LNCAP (cell line): Measurements from ENCODE around the gene MGAT4C.

Source experiments
- TF ChIP-seq, protein P1 (sequence below): fragments of 450-650 bp; IDR thresholded peaks from 2 replicates; pipeline ENCODE4 v1.5.1; 2017; ENCODE audit warnings: mild to moderate bottlenecking

The MGAT4C gene

DNA sequence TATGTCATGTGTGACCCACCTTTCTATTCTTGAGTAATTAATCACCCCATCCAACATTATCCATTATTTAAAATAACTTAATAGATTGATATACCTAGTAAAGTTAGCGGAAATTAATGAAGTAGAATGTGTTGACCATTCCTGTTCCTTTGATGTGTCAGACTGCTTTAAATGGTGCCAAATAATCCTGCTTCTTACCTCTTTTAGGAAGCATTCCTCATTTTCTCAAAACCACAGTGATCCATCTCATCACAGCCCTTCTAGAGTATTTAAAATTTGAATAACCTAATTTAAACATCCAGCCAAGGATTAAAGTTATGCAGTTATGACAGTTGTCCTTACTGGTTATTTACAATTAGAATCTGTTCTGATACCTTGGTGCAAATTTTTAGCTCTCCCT, 6.9 kb downstream of the MGAT4C start:
- TF ChIP-seq, protein P1, sequence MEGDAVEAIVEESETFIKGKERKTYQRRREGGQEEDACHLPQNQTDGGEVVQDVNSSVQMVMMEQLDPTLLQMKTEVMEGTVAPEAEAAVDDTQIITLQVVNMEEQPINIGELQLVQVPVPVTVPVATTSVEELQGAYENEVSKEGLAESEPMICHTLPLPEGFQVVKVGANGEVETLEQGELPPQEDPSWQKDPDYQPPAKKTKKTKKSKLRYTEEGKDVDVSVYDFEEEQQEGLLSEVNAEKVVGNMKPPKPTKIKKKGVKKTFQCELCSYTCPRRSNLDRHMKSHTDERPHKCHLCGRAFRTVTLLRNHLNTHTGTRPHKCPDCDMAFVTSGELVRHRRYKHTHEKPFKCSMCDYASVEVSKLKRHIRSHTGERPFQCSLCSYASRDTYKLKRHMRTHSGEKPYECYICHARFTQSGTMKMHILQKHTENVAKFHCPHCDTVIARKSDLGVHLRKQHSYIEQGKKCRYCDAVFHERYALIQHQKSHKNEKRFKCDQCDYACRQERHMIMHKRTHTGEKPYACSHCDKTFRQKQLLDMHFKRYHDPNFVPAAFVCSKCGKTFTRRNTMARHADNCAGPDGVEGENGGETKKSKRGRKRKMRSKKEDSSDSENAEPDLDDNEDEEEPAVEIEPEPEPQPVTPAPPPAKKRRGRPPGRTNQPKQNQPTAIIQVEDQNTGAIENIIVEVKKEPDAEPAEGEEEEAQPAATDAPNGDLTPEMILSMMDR: no peak

DNA sequence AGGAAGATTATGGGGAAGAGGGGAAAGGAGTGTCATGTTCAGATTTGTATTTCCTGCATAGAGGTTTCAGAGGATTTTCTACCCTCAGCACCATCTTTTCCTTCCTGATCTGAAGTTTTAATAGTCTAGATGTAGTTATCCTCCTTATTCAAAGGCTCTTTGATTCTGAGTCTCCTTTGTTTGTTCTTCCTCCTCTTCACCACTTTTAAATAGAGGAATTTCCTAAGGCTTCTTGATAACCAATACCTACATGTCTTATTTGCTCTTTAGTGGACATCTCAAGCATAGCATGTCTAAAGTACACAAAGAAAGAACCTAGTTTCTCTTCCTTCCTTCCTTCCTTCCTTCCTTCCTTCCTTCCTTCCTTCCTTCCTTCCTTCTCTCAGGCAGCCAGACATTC, 8.3 kb downstream of the MGAT4C start:
- TF ChIP-seq, protein P1: no peak

DNA sequence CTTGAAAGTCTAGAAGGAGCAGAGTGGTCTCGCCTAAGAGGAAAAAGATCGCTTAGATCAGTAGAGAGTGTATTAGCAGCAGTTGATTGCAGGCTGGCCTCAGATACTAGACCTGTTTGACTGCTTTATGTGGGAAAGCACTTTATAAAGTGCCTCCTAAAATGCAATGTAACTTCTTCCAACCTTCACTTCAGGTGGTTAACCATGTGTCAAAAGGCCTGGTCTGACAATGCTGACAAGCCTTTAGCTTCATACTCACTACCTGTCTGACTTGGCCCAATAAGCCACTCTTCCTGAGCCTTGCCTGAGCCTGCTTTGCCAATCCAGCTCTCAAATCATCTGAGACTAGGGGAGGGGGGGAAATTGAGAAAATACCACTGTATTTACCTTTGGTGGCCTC, 14.6 kb downstream of the MGAT4C start:
- TF ChIP-seq, protein P1: no peak

DNA sequence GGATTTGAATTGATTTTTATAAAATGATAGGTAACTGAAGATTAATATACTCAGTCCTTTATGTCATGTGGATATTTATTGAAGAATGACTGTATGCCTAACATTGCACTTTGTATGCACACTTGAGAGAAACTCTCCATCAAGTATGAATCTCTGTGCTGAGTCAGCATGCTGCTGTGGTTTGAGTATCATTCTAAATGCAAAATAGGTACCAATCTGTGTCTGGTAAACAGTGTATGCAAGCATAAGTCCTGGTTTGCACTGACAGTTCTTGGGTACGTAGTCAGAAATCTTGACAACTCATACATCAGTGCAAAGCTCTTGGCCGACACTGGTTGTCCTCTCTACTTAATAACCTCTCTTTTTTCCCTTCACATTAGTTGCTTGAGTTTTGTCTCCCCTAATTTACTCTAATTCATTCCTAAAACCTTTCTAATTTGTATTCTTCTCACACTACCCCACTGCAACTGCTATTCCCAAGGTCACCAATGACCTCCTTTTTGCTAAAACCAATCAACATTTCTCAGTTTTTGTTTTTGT, 21.8 kb downstream of the MGAT4C start:
- TF ChIP-seq, protein P1: no peak

DNA sequence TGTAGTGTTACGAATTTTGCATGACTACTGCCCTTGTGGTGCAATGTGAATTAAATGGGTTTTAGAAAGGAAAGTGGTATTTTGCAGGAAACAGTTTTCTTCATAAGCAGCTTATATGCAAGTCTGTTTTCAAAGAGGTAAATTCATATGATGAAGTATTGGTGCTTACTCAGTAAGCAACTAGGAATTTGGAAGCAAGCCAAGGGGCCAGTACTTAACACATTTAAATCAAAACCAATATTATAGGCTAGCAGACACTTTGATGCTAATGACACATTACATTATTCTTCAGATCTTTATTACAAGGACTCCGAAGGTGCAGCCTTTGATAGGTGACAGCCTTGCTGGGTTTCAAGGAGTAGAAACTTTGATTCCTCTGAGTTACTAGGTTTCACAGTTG, 23.1 kb downstream of the MGAT4C start:
- TF ChIP-seq, protein P1: no peak

DNA sequence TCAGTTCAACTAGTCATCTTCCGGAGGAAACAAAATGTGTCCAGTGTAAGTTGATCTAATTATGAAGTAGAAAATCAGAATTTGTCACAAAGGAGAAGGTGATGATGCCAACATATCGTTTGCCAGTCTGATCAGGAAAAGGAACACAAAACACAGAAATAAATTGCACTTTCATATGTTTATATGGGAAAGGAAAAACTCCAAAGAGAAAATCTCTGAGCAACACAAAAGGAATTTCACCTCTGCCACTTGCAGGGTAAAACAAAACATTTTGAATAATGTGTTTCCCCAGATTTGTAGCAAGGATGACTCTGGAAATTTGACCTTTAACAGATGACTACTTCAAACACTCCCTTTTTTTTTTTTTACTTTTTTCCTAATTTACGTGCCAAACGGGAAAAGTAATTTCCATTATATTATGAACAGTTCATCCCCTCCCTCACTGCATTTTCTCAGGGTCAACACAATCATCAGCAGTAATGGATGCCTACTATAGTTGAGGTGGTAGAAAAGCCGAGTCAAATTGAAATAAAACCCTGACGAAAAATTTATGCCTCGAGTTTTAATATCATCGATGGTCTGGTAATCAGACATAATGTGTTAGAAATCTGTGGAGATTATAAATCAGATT, 25.6 kb downstream of the MGAT4C start:
- TF ChIP-seq, protein P1: no peak

DNA sequence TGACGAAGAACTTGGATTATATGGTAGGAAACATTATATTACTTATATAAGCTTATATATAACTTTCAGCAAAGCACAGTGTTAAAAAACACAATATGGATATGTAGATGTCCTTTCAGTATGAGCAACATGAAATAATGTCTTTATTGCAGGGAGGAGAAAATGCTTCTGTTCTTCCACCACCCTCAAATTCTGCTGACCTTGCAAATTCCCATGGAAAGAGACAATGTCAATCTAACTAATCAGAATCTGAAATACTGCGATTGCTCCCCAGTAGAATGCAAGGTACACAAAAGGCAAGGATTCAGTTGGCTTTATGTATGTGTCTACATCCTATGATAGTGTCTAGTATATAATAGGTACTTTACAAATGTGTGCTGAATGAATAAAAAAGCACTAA, 26.4 kb downstream of the MGAT4C start:
- TF ChIP-seq, protein P1: no peak

DNA sequence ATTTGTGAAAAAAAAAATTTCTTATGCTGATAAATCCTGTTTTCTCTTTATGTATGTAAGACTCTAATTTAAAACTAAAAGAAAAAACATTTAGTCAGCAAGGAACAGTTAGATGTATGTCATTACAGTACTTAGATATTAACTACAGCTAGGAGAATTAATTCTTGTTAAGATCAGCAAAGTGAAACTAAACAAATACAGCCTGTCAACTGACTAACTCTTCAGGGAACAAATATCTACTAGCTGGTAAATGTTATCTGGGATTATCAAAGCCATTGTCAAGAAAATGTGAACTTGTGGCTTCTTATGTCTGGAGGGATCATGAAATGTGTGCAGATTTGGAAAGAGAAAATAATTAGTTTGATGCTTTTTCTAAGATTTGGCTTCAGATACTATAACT, 27.5 kb downstream of the MGAT4C start:
- TF ChIP-seq, protein P1: no peak
